Naive thymus-derived CD4-positive, alpha-beta T cell (primary cell): ENCODE measurements around the gene C2orf74. TPM values are rescaled to one million over a fixed set of nuclear protein-coding genes. Genes with fewer than 3 reads are reported as not detected.

Experiments
- ATAC-seq: fragments of 150-1000 bp; cut with Tn5 transposase; 2 replicates; pipeline ENCODE4 v1.10.0; 2021; ENCODE audit warnings: mild to moderate bottlenecking, moderate library complexity
- CTCF ChIA-PET: fragments of 350-600 bp; sonication (Branson Sonifier 250); formaldehyde crosslinking; loops from one replicate; lab custom pipeline; 2021; ENCODE audit warnings: antibody characterized with exemption; lab: Charles Lee
- POLR2A ChIA-PET: fragments of 350-600 bp; sonication (Branson Sonifier 250); formaldehyde crosslinking; loops from one replicate; lab custom pipeline; 2021; ENCODE audit warnings: antibody characterized with exemption, inconsistent platforms; lab: Charles Lee
- DNase-seq, 9 donors: peaks; one replicate each; pipeline versions ENCODE4 v3.0.0 to v3.0.0-alpha.2; 2020 to 2022; ENCODE audit warnings: mixed read lengths in 1 of 9
- H3K27ac ChIP-seq: one replicate; pipeline ENCODE4 v1.7.0; 2013; ENCODE audit warnings: mild to moderate bottlenecking, low read depth, low read length, moderate library complexity
- H3K27me3 ChIP-seq, 2 donors: one replicate each; pipeline ENCODE4 v1.7.0; 2013; ENCODE audit warnings: low read length in 2 of 2, mild to moderate bottlenecking in 2 of 2, moderate library complexity in 2 of 2; ENCODE audit not compliant: control insufficient read depth in 2 of 2, insufficient read depth in 2 of 2
- H3K36me3 ChIP-seq, 3 experiments: 1 replicate in 2 of 3; 2 replicates in 1 of 3; pipeline ENCODE4 v1.7.0; 2013; ENCODE audit warnings: low read length in 3 of 3, mild to moderate bottlenecking in 3 of 3, moderate library complexity in 1 of 3; ENCODE audit not compliant: insufficient read depth in 3 of 3, control insufficient read depth in 2 of 3
- H3K4me1 ChIP-seq, 2 donors: one replicate each; pipeline ENCODE4 v1.7.0; 2013; ENCODE audit warnings: low read length in 2 of 2, mild to moderate bottlenecking in 2 of 2, moderate library complexity in 1 of 2; ENCODE audit not compliant: control insufficient read depth in 2 of 2, insufficient read depth in 2 of 2
- H3K4me3 ChIP-seq: 2 replicates; pipeline ENCODE4 v1.7.0; 2013; ENCODE audit warnings: mild to moderate bottlenecking, low read length
- H3K9me3 ChIP-seq, 3 experiments: 1 replicate in 2 of 3; 2 replicates in 1 of 3; pipeline ENCODE4 v1.7.0; 2013; ENCODE audit warnings: low read length in 3 of 3; ENCODE audit not compliant: control insufficient read depth in 2 of 3
- H3K27ac Mint-ChIP-seq, 9 donors: one replicate each; pipeline ENCODE4 v1.8.0; 2020 to 2022; ENCODE audit warnings: mixed read lengths in 9 of 9, mild to moderate bottlenecking in 8 of 9, moderate library complexity in 5 of 9, inconsistent platforms in 2 of 9
- H3K27me3 Mint-ChIP-seq, 5 donors: one replicate each; pipeline ENCODE4 v1.8.0; 2021 to 2022; ENCODE audit warnings: mixed read lengths in 5 of 5, mild to moderate bottlenecking in 1 of 5
- H3K36me3 Mint-ChIP-seq, 5 donors: one replicate each; pipeline ENCODE4 v1.8.0; 2020 to 2022; ENCODE audit warnings: mixed read lengths in 5 of 5, mild to moderate bottlenecking in 3 of 5, inconsistent platforms in 1 of 5
- H3K4me1 Mint-ChIP-seq, 7 donors: one replicate each; pipeline ENCODE4 v1.8.0; 2020 to 2022; ENCODE audit warnings: mixed read lengths in 7 of 7, mild to moderate bottlenecking in 3 of 7, inconsistent platforms in 1 of 7
- H3K4me3 Mint-ChIP-seq, 10 donors: one replicate each; pipeline ENCODE4 v1.8.0; 2020 to 2022; ENCODE audit warnings: mild to moderate bottlenecking in 10 of 10, mixed read lengths in 10 of 10, moderate library complexity in 6 of 10, inconsistent platforms in 2 of 10
- H3K9me3 Mint-ChIP-seq, 11 donors: one replicate each; pipeline ENCODE4 v1.8.0; 2020 to 2022; ENCODE audit warnings: mixed read lengths in 11 of 11, mild to moderate bottlenecking in 4 of 11, inconsistent platforms in 1 of 11, moderate library complexity in 1 of 11
- intact Hi-C, 2 donors: fragments of 100-400 bp; cut with micrococcal nuclease; formaldehyde crosslinking; loops; one replicate each; pipeline ENCODE4 v1.15.1; 2023
- polyA plus RNA-seq, 2 donors: library from polyadenylated mRNA; unstranded; fragments of 300-500 nt; fragmentation: Illumina TruSeq; gene quantifications; one replicate each; pipeline ENCODE4 v1.2.3, GENCODE V29; 2021
- total RNA-seq, 6 experiments: library from RNA in 5 of 6; stranded (reverse) in 5 of 6; gene quantifications; 1 replicate in 5 of 6; 2 replicates in 1 of 6; pipeline ENCODE4 v1.2.3 and lab custom pipeline; 2021 to 2026

The C2orf74 gene
- total and polyA plus RNA-seq, 7 experiments from 2014 or later, result 5.1 to 54.1 (median 22.6) TPM

GRCh38 chr2:61175036-61175435, 13.0 kb downstream of the C2orf74 start:
- peak overlapping the region in 3 of 9 donors; percentile 23 to 89 (median 86) for H3K27ac Mint-ChIP-seq
- intact Hi-C loops, result loop anchor here (5.0 to 10.0 kb wide), 5 partner anchors 520 to 1530 kb away; partner anchors contain the start of genes B3GNT2 (in 2 of the 2), EHBP1 (in 1 of the 2) and FAM161A (in 1 of the 2)
- CTCF ChIA-PET, result no interaction called here
- no peak overlapping the region for H3K27ac ChIP-seq
- H3K27me3 Mint-ChIP-seq, result peaks cover 0 to 10% (median 0%) of the 10 kb centered on the region in 5 donors
- H3K4me3 Mint-ChIP-seq, result peak overlapping the region in 5 of 10 donors; percentile 4 to 90 (median 26)
- H3K36me3 ChIP-seq, result peaks cover 0 to 8% (median 0%) of the 10 kb centered on the region in 3 experiments
- peaks cover 22 to 26% of the 10 kb centered on the region in 2 donors for H3K4me1 ChIP-seq
- peaks cover 0 to 13% (median 0%) of the 10 kb centered on the region in 5 donors for H3K36me3 Mint-ChIP-seq
- no peaks in the 10 kb centered on the region for H3K9me3 ChIP-seq
- POLR2A ChIA-PET, result interaction anchor here (5.7 kb wide), 1 partner anchor 29 kb away, joined by 55 read pairs; no protein-coding TSS in a partner anchor
- H3K4me1 Mint-ChIP-seq, result peaks cover 25 to 34% (median 30%) of the 10 kb centered on the region in 7 donors
- peaks cover 0 to 2% (median 0%) of the 10 kb centered on the region in 11 donors for H3K9me3 Mint-ChIP-seq
- ATAC-seq (no peak), DNase-seq (no peak)
- H3K27me3 ChIP-seq, result no peaks in the 10 kb centered on the region
- H3K4me3 ChIP-seq, result no peak overlapping the region

- no peaks in the 10 kb centered on the region for H3K27me3 ChIP-seq
- Mint-ChIP-seq H3K9me3 (peaks cover 0 to 3% (median 0%) of the 10 kb centered on the region in 11 donors), H3K36me3 (peaks cover 4 to 24% (median 9%) of the 10 kb centered on the region in 5 donors), H3K27ac (peak overlapping the region; percentile 89 to 97 (median 95)), H3K4me1 (peaks cover 38 to 53% (median 48%) of the 10 kb centered on the region in 7 donors), H3K4me3 (peak overlapping the region; percentile 90 to 100 (median 94)), H3K27me3 (peaks cover 0 to 8% (median 0%) of the 10 kb centered on the region in 5 donors)
- H3K9me3 ChIP-seq, result no peaks in the 10 kb centered on the region
- ChIA-PET POLR2A (interaction anchor here (0.7 to 5.7 kb wide), 22 partner anchors 8 to 421 kb away, joined by 3 to 55 read pairs (median 4); partner anchors contain the start of genes PEX13, PUS10, SANBR and XPO1), CTCF (interaction anchor here (0.6 to 1.4 kb wide), 3 partner anchors 21 to 1463 kb away, joined by 3 read pairs; no protein-coding TSS in a partner anchor)
- DNase-seq (peak; percentile 89 to 97 (median 93)), ATAC-seq (peak; percentile 95)
- peak overlapping the region; percentile 82 for H3K4me3 ChIP-seq
- intact Hi-C loops, result loop anchor here (1.0 to 10.0 kb wide), 18 partner anchors 32 to 1528 kb away; partner anchors contain the start of genes B3GNT2 (in 2 of the 2), EHBP1 (in 2 of the 2), FAM161A (in 2 of the 2) and PEX13 (in 2 of the 2)
- H3K4me1 ChIP-seq, result peaks cover 27 to 41% of the 10 kb centered on the region in 2 donors
- peaks cover 0 to 28% (median 6%) of the 10 kb centered on the region in 3 experiments for H3K36me3 ChIP-seq
- H3K27ac ChIP-seq, result peak overlapping the region; percentile 97
Observed at GRCh38 chr2:61176755-61177726, 15.1 kb downstream of the C2orf74 start.

- Mint-ChIP-seq H3K27ac (peak overlapping the region; percentile 82 to 99 (median 96)), H3K36me3 (peaks cover 9 to 29% (median 14%) of the 10 kb centered on the region in 5 donors), H3K4me1 (peaks cover 46 to 60% (median 57%) of the 10 kb centered on the region in 7 donors), H3K4me3 (peak overlapping the region; percentile 86 to 97 (median 93)), H3K27me3 (peaks cover 0 to 8% (median 0%) of the 10 kb centered on the region in 5 donors), H3K9me3 (peaks cover 0 to 3% (median 0%) of the 10 kb centered on the region in 11 donors)
- peak; percentile 24 for ATAC-seq
- no peaks in the 10 kb centered on the region for H3K9me3 ChIP-seq
- H3K4me1 ChIP-seq, result peaks cover 27 to 44% of the 10 kb centered on the region in 2 donors
- intact Hi-C loops, result loop anchor here (1.0 to 10.0 kb wide), 18 partner anchors 33 to 1527 kb away; partner anchors contain the start of genes B3GNT2 (in 2 of the 2), EHBP1 (in 2 of the 2), FAM161A (in 2 of the 2) and PAPOLG (in 2 of the 2)
- DNase-seq, result peak; percentile 20 to 52 (median 43)
- ChIA-PET POLR2A (interaction anchor here (0.5 to 5.7 kb wide), 18 partner anchors 11 to 360 kb away, joined by 3 to 55 read pairs (median 4); partner anchors contain the start of genes PEX13, PUS10, SANBR and XPO1), CTCF (interaction anchor here (0.6 to 1.4 kb wide), 2 partner anchors 22 to 30 kb away, joined by 3 read pairs; no protein-coding TSS in a partner anchor)
- peaks cover 0 to 36% (median 6%) of the 10 kb centered on the region in 3 experiments for H3K36me3 ChIP-seq
- peak overlapping the region; percentile 82 for H3K4me3 ChIP-seq
- H3K27me3 ChIP-seq, result no peaks in the 10 kb centered on the region
- H3K27ac ChIP-seq, result peak overlapping the region; percentile 97
Observed at GRCh38 chr2:61177727-61178549, 15.9 kb downstream of the C2orf74 start.

DNA sequence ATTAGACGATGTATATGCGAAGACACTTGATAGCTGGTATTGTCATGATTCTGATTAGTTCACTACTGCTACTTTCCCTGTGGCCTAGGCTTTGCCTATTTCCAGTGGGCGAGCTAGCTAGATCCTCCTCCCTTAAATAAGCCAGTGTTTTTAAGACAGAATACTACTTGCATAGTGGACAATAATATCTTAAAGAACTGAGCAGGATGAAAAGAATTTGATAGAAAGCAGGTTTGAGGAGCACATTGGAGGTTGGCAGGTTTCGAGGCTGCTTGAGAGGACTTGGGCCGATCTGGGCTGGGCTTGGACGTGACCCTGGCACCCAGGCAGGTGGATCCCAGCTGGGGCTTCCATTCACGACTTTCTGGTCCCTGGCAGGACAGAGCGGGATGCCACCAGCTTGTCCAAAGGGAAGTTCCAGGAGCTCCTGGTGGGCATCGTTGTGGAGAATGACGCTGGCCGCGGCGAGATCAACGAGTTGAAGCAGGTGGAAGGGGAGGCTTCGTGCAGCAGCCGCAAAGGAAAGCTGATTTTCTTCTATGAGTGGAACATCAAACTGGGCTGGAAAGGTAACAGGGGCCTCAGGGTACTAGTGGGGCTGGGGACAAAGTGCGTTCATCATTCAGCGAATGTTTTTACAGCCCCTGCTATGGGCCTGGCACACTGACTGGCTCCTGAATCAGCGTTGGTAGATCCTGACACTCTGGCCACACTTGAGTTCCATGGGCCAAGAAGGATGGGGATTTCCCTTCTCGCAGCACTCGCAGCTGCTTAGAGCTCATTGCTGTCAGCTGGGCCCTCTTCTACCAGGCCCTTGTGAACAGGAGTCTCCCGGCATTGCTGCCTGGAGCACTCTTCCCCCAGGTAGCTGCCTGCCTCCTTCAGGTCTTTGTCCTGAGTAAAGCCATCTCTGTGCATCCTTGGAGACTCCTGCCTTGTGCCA, 16.9 kb downstream of the C2orf74 start:
- ATAC-seq (no peak), DNase-seq (no peak)
- peak overlapping the region; percentile 97 for H3K27ac ChIP-seq
- Mint-ChIP-seq H3K4me3 (peak overlapping the region; percentile 78 to 97 (median 92)), H3K4me1 (peaks cover 48 to 69% (median 65%) of the 10 kb centered on the region in 7 donors), H3K36me3 (peaks cover 14 to 38% (median 21%) of the 10 kb centered on the region in 5 donors), H3K9me3 (peaks cover 0 to 3% (median 0%) of the 10 kb centered on the region in 11 donors), H3K27ac (peak overlapping the region; percentile 82 to 97 (median 92)), H3K27me3 (peaks cover 0 to 8% (median 0%) of the 10 kb centered on the region in 5 donors)
- H3K36me3 ChIP-seq, result peaks cover 8 to 45% (median 8%) of the 10 kb centered on the region in 3 experiments
- ChIA-PET CTCF (interaction anchor here (0.6 kb wide), 1 partner anchor 31 kb away, joined by 3 read pairs; no protein-coding TSS in a partner anchor), POLR2A (interaction anchor here (0.8 to 5.7 kb wide), 12 partner anchors 10 to 359 kb away, joined by 3 to 55 read pairs (median 6); partner anchors contain the start of genes SANBR and XPO1)
- peak overlapping the region; percentile 82 for H3K4me3 ChIP-seq
- no peaks in the 10 kb centered on the region for H3K9me3 ChIP-seq
- intact Hi-C loops, result loop anchor here (1.0 to 10.0 kb wide), 6 partner anchors 423 to 1526 kb away; partner anchors contain the start of genes B3GNT2 (in 2 of the 2), EHBP1 (in 1 of the 2), FAM161A (in 1 of the 2) and PAPOLG (in 1 of the 2)
- H3K27me3 ChIP-seq, result no peaks in the 10 kb centered on the region
- H3K4me1 ChIP-seq, result peaks cover 27 to 44% of the 10 kb centered on the region in 2 donors
